ENCODE data around the gene TM9SF3. TPM values are rescaled to one million over a fixed set of nuclear protein-coding genes. Genes with fewer than 3 reads are reported as not detected.
A peak's percentile ranks its signal among the peaks of the same experiment; 100 is the strongest.

The TM9SF3 gene
- total RNA-seq, 1 donor from 2014 or later: 151 TPM

- Mint-ChIP-seq H3K9me3 (ENCODE audit: unreplicated experiment) (no peaks in the 10 kb centered on the region), H3K27ac (ENCODE audit: unreplicated experiment) (no peak overlapping the region), H3K4me1 (ENCODE audit: unreplicated experiment) (peaks cover 20% of the 10 kb centered on the region), H3K27me3 (ENCODE audit: unreplicated experiment) (no peaks in the 10 kb centered on the region), H3K4me3 (ENCODE audit: unreplicated experiment) (no peak overlapping the region), H3K36me3 (ENCODE audit: unreplicated experiment) (no peaks in the 10 kb centered on the region)
- TF ChIP-seq, protein P1, sequence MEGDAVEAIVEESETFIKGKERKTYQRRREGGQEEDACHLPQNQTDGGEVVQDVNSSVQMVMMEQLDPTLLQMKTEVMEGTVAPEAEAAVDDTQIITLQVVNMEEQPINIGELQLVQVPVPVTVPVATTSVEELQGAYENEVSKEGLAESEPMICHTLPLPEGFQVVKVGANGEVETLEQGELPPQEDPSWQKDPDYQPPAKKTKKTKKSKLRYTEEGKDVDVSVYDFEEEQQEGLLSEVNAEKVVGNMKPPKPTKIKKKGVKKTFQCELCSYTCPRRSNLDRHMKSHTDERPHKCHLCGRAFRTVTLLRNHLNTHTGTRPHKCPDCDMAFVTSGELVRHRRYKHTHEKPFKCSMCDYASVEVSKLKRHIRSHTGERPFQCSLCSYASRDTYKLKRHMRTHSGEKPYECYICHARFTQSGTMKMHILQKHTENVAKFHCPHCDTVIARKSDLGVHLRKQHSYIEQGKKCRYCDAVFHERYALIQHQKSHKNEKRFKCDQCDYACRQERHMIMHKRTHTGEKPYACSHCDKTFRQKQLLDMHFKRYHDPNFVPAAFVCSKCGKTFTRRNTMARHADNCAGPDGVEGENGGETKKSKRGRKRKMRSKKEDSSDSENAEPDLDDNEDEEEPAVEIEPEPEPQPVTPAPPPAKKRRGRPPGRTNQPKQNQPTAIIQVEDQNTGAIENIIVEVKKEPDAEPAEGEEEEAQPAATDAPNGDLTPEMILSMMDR (IDR thresholded peaks at IDR 0.05): no peak
- DNase-seq (ENCODE audit: extremely low spot score, unreplicated experiment): no peak
Observed at GRCh38 chr10:96588616-96589419, 2.0 kb upstream of the TM9SF3 start.

DNA sequence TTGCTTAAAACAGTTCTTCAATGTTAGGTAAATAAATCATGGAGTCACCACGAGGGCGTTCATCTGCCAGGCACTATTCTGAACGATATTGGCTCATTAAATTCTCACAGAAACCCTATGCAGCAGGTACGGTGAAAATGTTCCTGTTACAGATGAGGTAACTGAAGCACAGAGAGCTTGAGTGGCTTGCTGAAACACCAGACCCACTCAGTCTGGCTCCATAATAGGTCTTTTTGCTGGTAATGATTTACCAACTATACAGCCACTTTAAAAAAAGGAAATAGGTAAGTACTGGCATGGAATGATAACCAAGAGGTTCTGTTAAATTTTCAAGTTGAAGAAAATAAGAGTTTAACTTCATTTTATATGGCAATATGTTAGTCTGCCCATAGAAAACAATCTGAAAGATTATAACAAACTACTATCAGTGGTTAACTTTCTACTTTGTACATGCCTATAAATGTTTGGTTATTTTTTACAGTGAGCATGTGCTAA is 1.3 kb upstream of the TM9SF3 start:
- no peak for DNase-seq (ENCODE audit: extremely low spot score, unreplicated experiment)
- H3K27me3 Mint-ChIP-seq (ENCODE audit: unreplicated experiment): no peaks in the 10 kb centered on the region
- H3K36me3 Mint-ChIP-seq (ENCODE audit: unreplicated experiment): no peaks in the 10 kb centered on the region

GRCh38 chr10:96587264-96588059 is 650 bp upstream of the TM9SF3 start:
- H3K27ac Mint-ChIP-seq (ENCODE audit: unreplicated experiment): no peak overlapping the region
- H3K27me3 Mint-ChIP-seq (ENCODE audit: unreplicated experiment): no peaks in the 10 kb centered on the region
- DNase-seq (ENCODE audit: extremely low spot score, unreplicated experiment): no peak
- H3K36me3 Mint-ChIP-seq (ENCODE audit: unreplicated experiment): no peaks in the 10 kb centered on the region
- TF ChIP-seq, protein P1 (IDR thresholded peaks at IDR 0.05): no peak
- no peak overlapping the region for H3K4me3 Mint-ChIP-seq (ENCODE audit: unreplicated experiment)
- no peaks in the 10 kb centered on the region for H3K9me3 Mint-ChIP-seq (ENCODE audit: unreplicated experiment)
- peaks cover 28% of the 10 kb centered on the region for H3K4me1 Mint-ChIP-seq (ENCODE audit: unreplicated experiment)

More for the DNA sequence above, 1.3 kb upstream of the TM9SF3 start:
- Mint-ChIP-seq H3K4me1 (ENCODE audit: unreplicated experiment) (peaks cover 24% of the 10 kb centered on the region), H3K9me3 (ENCODE audit: unreplicated experiment) (no peaks in the 10 kb centered on the region), H3K27ac (ENCODE audit: unreplicated experiment) (no peak overlapping the region), H3K4me3 (ENCODE audit: unreplicated experiment) (no peak overlapping the region)
- TF ChIP-seq, protein P1 (IDR thresholded peaks at IDR 0.05): no peak

GRCh38 chr10:96585736-96586418 is 935 bp downstream of the TM9SF3 start:
- Mint-ChIP-seq H3K9me3 (ENCODE audit: unreplicated experiment) (no peaks in the 10 kb centered on the region), H3K27me3 (ENCODE audit: unreplicated experiment) (no peaks in the 10 kb centered on the region), H3K36me3 (ENCODE audit: unreplicated experiment) (no peaks in the 10 kb centered on the region), H3K4me3 (ENCODE audit: unreplicated experiment) (peak overlapping the region; percentile 89), H3K27ac (ENCODE audit: unreplicated experiment) (peak overlapping the region; percentile 88), H3K4me1 (ENCODE audit: unreplicated experiment) (peaks cover 37% of the 10 kb centered on the region)
- DNase-seq (ENCODE audit: extremely low spot score, unreplicated experiment): no peak
- TF ChIP-seq, protein P1 (IDR thresholded peaks at IDR 0.05): no peak
